DMS114 treated with DMSO at 0.1 percent for 48 hours (cell line): ENCODE results near the gene MYO9A.

Source experiments
- DNase-seq: peaks from one replicate; lab custom pipeline; 2025; ENCODE audit not compliant: unreplicated experiment; lab: John Stamatoyannopoulos, UW

MYO9A gene

DNA sequence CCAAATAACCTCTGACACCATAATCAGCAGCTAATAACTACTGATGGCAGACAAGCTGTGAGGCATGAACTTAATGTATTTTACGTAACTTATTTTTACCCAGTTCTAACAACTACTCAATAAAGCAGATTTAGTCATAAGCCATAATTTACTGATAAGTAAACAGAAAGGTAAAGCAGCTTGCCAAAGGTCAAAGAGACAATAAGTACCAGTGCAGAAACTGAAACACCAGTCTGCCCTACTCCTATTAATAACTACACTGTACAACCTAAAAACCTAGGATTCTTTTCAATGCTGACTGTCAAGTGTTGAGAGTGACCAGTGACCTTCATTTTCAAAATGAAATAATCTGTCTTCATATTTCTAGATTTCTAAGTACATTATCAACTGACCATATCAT is 155.4 kb downstream of the MYO9A start:
- no peak for DNase-seq

DNA sequence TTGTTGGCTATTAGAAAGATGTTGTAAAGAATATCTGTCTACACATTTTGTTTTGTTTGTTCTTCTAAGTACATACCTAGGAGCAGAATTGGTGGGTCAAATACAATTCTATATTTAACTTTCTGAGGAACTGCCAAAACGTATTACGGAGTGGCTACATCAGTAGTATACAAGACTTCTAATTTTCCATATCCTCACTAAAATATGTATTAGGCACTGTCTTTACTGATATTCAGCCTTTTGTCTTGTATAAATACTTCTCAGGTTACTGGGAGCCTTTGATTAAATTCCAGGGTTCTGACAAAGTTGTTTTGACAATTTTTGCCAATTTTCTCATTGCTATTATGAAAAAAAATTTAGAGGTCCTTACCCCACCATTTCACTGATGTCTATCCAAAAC is 160.9 kb downstream of the MYO9A start:
- no peak for DNase-seq

DNA sequence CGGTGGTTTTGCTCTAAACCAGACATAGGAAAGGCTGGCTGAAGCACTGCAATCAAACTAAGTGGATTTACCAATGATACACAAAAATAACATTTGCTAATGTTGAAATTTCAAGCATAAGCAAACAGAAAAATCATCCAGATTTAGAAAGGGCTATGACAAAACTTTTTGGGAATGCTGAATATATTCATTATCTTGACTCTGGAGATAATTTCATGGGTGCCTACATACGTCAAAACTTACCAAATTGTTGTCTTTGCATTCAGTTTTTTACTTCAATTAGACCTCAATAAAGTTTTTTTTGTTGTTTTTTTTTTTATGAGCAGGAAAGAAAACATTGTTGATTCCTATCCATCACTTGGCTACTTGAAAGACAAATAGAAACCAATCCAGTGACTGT is 166.8 kb downstream of the MYO9A start:
- no peak for DNase-seq

DNA sequence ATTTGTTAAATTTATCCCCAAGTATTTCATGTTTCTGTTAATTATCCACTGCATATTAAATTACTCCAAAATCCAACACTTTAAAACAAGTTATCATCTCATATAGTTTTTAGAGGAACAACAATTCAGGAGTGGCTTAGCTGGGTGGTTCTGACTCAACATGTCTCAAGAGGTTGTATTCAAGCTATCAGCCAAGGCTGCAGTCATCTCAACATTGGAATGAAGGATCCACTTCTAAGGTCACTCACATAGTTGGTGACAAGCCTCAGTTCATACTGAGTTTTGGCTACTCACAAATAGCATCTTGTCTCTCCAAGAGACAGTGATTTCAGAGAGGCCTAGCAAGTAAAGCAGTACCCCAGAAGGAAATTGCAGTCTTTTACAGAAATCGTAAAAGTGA is 172.9 kb downstream of the MYO9A start:
- DNase-seq = no peak

DNA sequence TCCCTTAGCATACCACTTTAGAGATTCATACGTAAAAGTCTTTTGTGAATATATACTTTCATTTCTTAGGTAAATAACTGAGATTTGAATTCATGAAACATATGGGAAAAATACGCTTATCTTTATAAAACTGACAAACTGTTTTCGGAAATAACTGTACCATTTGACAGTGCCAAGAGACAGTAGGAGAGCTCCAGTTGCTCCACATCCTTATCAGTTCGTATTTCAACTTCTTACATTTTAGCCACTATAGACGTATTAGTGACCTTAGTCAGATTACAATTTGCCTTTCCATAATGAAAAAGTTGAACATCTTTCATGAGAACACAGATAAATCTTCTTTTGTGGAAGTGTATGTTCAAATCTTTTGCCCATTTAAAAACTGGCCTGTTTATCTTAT is 174.1 kb downstream of the MYO9A start:
- no peak for DNase-seq

DNA sequence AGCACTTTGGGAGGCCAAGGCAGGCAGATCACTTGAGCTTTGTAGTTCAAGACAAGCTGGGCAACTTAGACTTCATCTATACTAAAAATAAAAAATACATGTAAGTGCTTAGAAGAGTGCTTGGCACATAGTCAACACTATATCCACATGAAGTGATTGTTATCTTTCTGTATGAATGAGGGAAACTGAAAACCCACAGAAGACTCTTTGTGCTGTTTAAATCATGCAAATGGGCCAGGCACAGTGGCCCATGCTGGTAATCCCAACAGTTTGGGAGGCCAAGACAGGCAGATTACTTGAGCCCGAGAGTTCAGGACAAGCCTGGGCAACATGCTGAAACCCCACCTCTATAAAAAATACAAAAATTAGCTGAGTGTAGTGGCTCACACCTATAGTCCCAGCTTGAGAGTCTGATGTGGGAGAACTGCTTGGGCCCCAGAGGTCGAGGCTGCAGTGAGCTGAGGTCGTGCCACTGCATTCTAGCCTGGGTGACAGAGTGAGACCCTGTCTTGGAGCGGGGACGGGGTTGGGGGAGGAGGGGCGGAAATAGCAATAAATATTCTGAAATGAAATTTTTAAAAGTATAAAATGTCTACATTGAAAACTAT is 177.9 kb downstream of the MYO9A start:
- DNase-seq = no peak

DNA sequence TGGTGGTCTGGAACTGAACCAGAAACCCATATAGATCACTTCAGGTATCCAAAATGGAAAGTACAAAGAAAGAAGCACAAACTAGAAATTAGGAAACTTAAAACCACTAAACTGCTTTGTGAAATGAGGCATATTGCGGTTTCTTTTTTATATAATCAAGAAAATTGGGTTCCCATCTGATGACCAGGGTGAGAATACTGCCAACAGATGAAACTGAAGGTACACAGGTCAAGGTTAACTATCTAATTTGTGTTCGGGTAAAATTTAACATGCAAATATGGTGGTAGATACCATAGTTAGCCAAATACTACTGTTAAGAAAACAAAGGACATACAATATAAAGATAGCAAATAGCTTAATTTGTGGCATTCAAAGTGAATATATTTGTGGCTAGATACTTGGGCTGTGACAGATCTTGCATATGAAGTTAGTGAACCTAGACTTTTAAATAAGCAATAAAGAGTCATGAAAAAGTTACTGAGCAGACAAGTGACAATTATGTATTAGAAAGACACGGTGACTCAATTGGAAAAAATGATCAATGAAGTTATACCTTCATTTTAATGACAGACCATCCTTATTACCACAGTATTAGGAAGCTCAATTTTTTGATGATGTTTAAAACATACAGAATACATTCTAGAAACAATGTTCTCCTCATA is 180.2 kb downstream of the MYO9A start:
- DNase-seq = no peak

DNA sequence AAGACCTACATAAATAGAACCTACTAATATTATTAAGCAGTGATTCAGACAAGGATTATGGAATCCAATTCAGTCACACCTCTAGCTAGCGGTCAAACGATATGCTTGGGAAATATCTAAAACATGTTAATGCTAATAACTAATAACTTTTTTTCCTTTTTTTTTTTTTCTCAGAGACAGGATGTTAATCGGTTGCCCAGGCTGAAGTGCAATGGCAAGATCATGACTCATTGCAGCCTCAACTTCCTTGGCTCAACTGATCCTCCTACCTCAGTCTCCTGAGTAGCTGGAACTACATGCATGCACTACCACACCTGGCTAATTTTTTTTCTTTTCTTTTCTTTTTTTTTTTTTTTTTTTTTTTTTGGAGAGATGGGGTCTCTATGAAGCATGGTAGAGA is 183.5 kb downstream of the MYO9A start:
- DNase-seq = no peak

DNA sequence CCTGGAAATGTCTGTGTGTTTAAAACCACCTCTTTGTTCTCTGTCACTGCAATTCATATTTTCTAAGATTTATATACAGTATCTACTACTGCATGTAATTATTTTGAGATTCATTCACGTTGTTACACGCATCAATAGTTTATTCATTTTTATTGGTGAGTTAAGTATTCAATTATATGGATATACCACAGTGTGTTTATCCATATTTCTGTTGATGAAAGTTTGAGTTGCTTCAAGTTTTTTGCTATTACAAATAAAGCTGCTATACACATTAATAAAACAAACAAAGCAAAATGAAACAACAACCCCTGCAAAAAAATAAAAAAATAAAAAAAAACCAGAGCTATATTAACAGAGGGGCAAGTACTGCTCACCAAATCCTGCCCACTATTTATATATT is 185.3 kb downstream of the MYO9A start:
- DNase-seq = no peak

DNA sequence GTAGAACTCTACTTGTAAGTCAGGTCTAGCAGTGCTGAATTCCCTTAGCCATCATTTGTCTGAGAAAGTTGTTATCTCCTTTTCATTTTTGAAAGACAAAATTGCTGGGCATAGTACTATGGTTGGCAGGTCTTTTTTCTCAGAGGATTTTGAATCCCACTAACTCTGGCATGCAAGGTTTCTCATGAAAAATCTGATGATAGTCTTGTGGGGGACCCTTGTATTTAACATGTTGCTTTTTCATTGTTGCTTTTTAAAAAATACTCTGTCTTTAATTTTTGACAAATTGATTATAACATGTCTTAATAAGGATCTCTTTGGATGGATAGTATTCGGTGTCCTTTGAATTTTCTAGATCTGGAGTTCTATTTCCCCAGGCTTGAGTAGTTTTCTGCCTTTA is 186.7 kb downstream of the MYO9A start:
- DNase-seq = no peak

DNA sequence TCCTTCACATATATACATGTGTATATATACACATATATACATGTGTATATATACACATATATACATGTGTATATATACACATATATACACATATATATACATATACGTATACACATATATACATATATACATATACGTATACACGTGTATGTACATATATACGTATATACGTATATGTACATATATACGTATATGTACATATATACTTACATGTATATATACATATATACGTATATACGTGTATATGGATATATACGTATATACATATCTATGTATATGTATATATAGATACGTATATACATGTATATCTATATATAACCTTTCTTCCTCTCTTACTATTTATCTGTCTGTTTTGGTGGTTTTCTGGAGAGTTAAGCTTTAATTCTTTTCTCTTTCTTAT is 192.8 kb downstream of the MYO9A start:
- DNase-seq = no peak

DNA sequence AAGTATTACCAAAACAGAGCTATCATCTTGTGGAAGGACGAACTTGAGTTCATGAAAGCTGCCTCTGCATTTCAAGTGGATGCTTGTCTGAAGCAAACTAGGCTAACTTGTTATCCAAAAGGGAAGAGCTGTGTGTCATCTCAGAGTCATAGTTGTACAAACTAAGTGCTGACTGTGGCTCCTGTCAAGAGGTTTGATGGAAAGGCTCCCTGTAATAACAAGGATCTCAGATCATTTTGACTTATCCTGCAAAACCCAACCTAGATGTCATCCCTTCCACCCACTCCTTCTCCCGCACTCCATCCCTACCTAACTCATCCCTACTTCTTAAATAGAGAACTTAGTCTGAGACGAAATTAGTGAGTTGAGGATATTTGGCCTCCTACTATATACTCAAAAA is 196.8 kb downstream of the MYO9A start:
- DNase-seq = no peak

DNA sequence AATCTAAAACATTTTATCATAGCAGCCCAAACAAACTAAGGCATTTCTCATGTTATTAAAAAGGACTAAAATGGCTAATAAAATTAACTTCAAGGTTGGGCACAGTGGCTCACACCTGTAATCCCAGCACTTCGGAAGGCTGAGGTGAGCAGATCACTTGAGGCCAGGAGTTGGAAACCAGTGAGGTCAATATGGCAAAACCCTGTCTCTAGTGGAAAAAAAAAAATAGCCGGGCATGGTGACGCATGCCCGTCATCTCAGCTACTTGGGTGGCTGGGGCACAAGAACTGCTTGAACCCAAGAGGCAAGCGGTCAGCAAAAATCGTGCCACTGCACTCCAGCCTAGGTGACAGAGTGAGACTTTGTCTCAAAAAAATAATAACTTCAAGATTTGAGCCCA is 197.4 kb downstream of the MYO9A start:
- no peak for DNase-seq

DNA sequence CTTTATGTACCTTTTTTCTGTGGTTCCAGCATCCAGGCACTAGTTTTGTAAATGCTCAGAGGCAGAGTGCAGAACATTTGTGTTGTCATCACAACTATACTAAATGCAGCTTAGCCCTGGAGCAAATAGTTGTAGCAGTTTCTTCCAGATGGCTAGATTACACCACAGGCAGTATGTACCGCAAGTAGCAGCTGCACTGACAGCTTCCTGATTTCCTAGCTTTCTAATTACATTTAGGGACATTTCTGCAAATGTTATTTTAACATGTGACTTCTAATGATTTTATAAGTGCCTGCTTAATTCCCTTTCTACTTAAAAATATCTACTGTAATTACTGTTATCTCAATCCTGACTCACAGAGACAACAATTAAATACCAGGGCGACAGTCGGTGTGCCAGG is 201.1 kb downstream of the MYO9A start:
- DNase-seq = no peak

DNA sequence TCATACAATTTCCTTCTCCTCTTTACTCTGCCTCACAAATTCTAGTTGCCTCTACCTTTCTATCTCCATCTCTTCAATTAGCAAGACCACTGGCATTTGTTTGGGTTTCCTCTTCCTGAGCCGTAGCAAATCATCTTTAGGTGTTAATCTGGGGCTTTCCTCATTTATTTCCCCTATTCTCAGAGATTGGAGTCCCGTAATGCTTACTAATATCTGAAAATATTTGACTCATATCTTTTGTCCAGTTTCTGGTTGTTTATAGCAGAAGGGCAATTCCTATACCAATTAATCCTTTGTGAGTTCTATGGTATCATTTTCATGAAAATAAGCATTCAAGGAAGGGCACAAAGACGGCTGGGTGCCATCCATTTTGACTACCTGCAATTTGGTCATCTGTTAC is 203.9 kb downstream of the MYO9A start:
- DNase-seq = no peak

DNA sequence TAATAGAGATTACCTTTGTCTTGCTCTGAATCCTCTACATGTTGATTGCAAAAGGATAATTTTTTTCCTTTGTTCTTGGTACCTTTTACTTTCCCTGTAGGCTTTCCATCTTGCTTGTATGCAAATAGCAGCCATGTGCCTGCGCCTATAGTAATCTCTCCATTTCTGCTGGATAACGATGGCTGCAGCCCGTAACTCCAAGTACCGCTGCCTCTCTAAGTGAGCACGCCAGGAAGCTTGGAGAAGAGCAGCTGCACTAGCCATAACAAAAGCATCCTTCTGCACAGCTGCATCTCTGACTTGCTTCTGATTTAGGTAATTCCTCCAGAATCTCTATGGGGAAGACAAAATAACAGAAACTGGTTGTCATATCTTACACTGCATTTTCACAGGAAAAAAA is 218.3 kb downstream of the MYO9A start:
- no peak for DNase-seq

DNA sequence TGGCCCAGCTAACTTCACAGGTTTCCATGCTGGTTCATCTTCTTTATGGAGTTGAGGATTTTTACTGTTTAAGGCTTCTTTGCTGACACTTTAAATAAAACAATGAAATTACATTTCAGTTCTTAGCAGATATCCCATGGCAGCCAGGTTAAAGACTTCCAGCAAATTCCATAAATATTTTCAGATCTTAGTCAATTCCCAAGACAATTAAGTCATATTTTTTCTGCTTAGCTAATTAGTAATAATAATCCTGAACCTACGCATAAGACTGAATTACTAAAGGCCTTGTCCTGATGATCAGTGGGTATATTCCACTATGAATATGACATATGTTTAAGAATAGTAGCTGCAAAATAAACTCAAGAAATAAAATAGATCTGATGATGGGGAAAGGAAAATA is 224.3 kb downstream of the MYO9A start:
- no peak for DNase-seq

DNA sequence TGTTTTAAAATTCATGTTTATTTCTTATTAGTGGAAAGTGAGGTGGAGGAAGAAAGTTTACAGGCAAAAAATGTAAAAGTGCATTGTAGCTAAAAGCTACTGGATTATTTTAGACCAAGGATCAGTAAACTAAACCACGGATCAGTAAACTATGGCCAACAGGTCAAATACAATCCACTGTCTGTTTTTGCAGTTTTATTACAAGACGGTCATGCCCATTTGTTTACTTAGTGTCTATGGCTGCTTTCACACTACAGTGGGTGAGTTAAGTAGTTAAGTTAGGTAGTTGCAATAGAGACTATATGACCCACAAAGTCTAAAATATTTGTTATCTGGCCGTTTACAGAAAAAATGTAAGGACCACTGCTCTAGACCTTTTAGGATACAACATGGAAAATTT is 225.6 kb downstream of the MYO9A start:
- DNase-seq = no peak

DNA sequence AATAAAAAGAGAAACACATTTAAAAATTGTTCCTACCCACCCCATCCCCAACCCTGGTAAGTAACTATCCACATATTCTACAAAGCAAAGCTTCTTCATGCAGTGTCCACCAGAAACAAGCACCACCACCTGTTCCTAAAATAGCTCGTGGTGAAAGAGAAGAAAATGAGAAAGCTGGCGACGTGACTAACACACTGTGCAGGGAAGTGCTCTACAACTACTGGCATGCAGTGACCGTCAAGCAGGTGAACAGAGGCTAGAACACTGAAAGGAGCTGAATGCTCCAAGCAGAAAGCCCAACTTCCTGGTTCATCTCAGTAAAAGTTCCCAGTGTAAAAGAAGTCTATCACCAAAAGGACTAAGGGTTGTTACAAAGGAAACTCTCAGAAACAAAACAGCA is 226.9 kb downstream of the MYO9A start:
- DNase-seq = no peak

DNA sequence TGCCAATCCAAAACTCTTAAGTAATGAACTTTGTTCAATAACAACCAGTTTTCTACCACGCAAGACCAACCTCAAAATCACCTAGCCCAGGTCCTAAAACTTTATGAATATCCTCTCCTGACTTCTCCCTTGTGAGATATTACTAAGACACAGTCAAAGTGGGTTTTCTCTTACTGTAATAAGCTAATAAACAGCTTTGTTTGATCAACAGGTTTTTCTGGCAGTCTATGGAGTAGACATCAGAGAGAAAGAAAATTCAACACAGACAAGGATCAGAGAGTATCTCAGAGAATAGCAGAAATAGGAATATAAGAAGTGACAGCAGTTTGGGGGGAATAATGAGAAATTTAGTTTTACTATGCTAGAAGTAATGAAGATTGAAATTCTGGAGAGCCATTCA is 228.0 kb downstream of the MYO9A start:
- DNase-seq = no peak

DNA sequence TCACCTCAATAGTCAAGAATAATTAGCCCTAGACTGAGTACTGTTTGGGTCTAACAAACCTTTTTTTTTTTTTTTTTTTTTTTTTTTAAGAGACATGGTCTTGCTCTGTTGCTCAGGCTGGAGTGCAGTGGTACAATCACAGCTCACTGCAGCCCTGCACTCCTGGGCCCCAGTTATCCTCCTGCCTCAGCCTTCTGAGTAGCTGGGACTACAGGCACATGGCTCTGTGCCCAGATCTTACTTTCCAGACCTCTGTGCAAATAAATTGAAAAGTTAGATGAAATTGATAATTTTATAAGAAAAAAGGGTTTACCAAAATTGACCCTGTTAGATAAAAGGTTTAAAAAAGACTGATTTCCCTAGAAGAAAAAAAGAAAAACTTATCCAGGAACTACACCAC is 228.6 kb downstream of the MYO9A start:
- no peak for DNase-seq

DNA sequence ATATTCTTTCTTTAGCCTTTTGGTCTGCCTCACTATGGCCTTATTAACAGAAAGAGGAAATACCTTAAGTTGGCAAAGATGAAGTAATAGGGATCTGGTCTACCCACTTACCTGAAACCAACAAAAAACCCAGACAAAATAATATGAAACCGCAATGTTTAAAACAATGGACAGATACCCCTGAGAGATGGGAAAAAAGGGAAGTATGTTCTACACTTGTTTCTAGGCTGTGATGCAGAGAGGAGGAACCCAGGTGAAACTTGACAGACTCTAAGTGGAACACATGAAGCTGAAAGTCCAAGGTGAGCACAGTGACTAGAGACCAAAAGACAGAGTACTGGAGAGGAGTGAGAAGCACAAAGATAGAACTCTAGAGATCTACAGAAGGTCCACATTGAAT is 229.2 kb downstream of the MYO9A start:
- DNase-seq = no peak

DNA sequence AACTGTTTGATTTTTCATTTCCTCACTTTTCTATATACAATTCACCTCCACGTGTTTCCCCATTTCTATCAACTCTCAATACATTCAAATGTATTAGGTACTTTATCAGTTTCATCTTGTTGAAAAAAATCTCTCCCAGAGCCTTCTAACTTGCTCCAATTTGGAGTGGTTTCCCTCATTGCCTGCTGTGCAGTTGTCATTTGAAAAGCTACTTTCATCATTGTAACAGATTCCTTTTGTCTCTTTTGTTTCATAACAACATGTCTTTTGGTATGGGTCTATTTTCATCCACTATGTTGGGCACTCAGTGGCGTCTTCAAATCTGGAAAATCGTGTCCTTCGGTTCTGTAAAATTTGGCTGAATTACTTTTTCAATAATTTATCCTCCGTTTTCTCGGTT is 232.6 kb downstream of the MYO9A start:
- DNase-seq = no peak
